ACHN (cell line): ENCODE measurements around the gene FCRLA.
A peak's percentile ranks its signal among the peaks of the same experiment; 100 is the strongest.
"Not testable (repeated sequence)": the region's sequence is repeated elsewhere in the genome, so short reads cannot be mapped to it uniquely, and the experiment has no call there.

ENCODE experiments used
- DNase-seq: peaks from one replicate; pipeline ENCODE4 v3.0.0-alpha.2; 2015
- in situ Hi-C: cut with HindIII; loops from 2 replicates; pipeline ENCODE4 v1.10.0; 2017; ENCODE audit warnings: low sequenced_read_pairs, low pct_ligation_motif_present, low pct_unique_long_range_greater_than_20kb

Gene FCRLA

GRCh38 chr1:161706482-161707347 lies at the start of gene FCRLA:
FCRLA (plus strand) TSS chr1:161707229; CDS start chr1:161707265, 36 bp downstream.
- peak; percentile 9 for DNase-seq
- in situ Hi-C loops = no loop called here

GRCh38 chr1:161658524-161658923 lies 48.5 kb upstream of the FCRLA start:
- DNase-seq, in situ Hi-C loops: not testable (repeated sequence)

- DNase-seq, in situ Hi-C loops: not testable (repeated sequence)
Measured at GRCh38 chr1:161661660-161662311, 45.2 kb upstream of the FCRLA start.

- DNase-seq, in situ Hi-C loops: not testable (repeated sequence)
Measured at GRCh38 chr1:161662684-161663339, 44.2 kb upstream of the FCRLA start, which contains the start of gene FCGR2B. FCGR2B (plus strand) TSS chr1:161663143; CDS start chr1:161663242, 99 bp downstream.

- in situ Hi-C loops, DNase-seq: not testable (repeated sequence)
Measured at GRCh38 chr1:161663569-161663968, 43.5 kb upstream of the FCRLA start.

- in situ Hi-C loops, DNase-seq: not testable (repeated sequence)
Measured at GRCh38 chr1:161664689-161665088, 42.3 kb upstream of the FCRLA start.

GRCh38 chr1:161671045-161672020 lies 35.7 kb upstream of the FCRLA start:
- DNase-seq, in situ Hi-C loops: not testable (repeated sequence)

- in situ Hi-C loops, DNase-seq: not testable (repeated sequence)
Measured at GRCh38 chr1:161673437-161673836, 33.6 kb upstream of the FCRLA start.

- in situ Hi-C loops = not testable (repeated sequence)
Measured at GRCh38 chr1:161674447-161674846, 32.6 kb upstream of the FCRLA start.

GRCh38 chr1:161674908-161675307 lies 32.1 kb upstream of the FCRLA start:
- DNase-seq, in situ Hi-C loops: not testable (repeated sequence)

More at GRCh38 chr1:161674447-161674846, 32.6 kb upstream of the FCRLA start:
- not testable (repeated sequence) for DNase-seq

GRCh38 chr1:161676441-161676840 lies 30.6 kb upstream of the FCRLA start:
- DNase-seq = no peak
- in situ Hi-C loops = no loop called here

GRCh38 chr1:161676958-161677689 lies 29.9 kb upstream of the FCRLA start:
- in situ Hi-C loops = no loop called here
- no peak for DNase-seq

GRCh38 chr1:161678500-161678899 lies 28.5 kb upstream of the FCRLA start:
- in situ Hi-C loops = no loop called here
- DNase-seq = no peak

GRCh38 chr1:161681879-161682278 lies 25.1 kb upstream of the FCRLA start:
- DNase-seq = no peak
- in situ Hi-C loops = no loop called here

- in situ Hi-C loops = no loop called here
- DNase-seq = no peak
Measured at GRCh38 chr1:161688946-161689345, 18.1 kb upstream of the FCRLA start.

GRCh38 chr1:161691846-161692245 lies 15.2 kb upstream of the FCRLA start:
- no peak for DNase-seq
- in situ Hi-C loops = no loop called here

- DNase-seq, in situ Hi-C loops: not testable (repeated sequence)
Measured at GRCh38 chr1:161693020-161693712, 13.9 kb upstream of the FCRLA start.
